Ishikawa (cell line): ENCODE data around the gene HELZ2.

ENCODE experiments used
- CEBPB ChIP-seq: IDR thresholded peaks from 2 replicates; pipeline ENCODE4 v1.6.1; 2012
- CREB1 ChIP-seq: IDR thresholded peaks from 2 replicates; pipeline ENCODE4 v1.6.1; 2012; ENCODE audit warnings: low read depth
- EGR1 ChIP-seq: IDR thresholded peaks from 2 replicates; pipeline ENCODE4 v1.6.1; 2012
- EP300 ChIP-seq: IDR thresholded peaks from 2 replicates; pipeline ENCODE4 v1.6.1; 2012; ENCODE audit warnings: borderline replicate concordance
- FOXM1 ChIP-seq: IDR thresholded peaks from 2 replicates; pipeline ENCODE4 v1.6.1; 2012; ENCODE audit warnings: low read depth, borderline replicate concordance
- NFIC ChIP-seq: IDR thresholded peaks from 2 replicates; pipeline ENCODE4 v1.6.1; 2012
- RAD21 ChIP-seq: IDR thresholded peaks from 2 replicates; pipeline ENCODE4 v1.6.1; 2012; ENCODE audit warnings: low read depth
- TAF1 ChIP-seq: IDR thresholded peaks from 2 replicates; pipeline ENCODE4 v1.6.1; 2012; ENCODE audit warnings: low read depth, mild to moderate bottlenecking
- TCF12 ChIP-seq: IDR thresholded peaks from 2 replicates; pipeline ENCODE4 v1.6.1; 2012; ENCODE audit warnings: low read depth
- TEAD4 ChIP-seq: IDR thresholded peaks from 2 replicates; pipeline ENCODE4 v1.6.1; 2012
- YY1 ChIP-seq: IDR thresholded peaks from 2 replicates; pipeline ENCODE4 v1.6.1; 2012; ENCODE audit warnings: low read depth
- ZBTB7A ChIP-seq: IDR thresholded peaks from 2 replicates; pipeline ENCODE4 v1.6.1; 2012; ENCODE audit warnings: low read depth
- TF ChIP-seq, protein P1 (sequence below): IDR thresholded peaks from 2 replicates; pipeline ENCODE4 v1.6.1; 2012
- TF ChIP-seq, protein P2 (sequence below): IDR thresholded peaks from 2 replicates; pipeline ENCODE4 v1.6.1; 2012
- TF ChIP-seq, protein P3 (sequence below): IDR thresholded peaks from 2 replicates; pipeline ENCODE4 v1.6.1; 2012; ENCODE audit warnings: low read depth, mild to moderate bottlenecking

Gene HELZ2

DNA sequence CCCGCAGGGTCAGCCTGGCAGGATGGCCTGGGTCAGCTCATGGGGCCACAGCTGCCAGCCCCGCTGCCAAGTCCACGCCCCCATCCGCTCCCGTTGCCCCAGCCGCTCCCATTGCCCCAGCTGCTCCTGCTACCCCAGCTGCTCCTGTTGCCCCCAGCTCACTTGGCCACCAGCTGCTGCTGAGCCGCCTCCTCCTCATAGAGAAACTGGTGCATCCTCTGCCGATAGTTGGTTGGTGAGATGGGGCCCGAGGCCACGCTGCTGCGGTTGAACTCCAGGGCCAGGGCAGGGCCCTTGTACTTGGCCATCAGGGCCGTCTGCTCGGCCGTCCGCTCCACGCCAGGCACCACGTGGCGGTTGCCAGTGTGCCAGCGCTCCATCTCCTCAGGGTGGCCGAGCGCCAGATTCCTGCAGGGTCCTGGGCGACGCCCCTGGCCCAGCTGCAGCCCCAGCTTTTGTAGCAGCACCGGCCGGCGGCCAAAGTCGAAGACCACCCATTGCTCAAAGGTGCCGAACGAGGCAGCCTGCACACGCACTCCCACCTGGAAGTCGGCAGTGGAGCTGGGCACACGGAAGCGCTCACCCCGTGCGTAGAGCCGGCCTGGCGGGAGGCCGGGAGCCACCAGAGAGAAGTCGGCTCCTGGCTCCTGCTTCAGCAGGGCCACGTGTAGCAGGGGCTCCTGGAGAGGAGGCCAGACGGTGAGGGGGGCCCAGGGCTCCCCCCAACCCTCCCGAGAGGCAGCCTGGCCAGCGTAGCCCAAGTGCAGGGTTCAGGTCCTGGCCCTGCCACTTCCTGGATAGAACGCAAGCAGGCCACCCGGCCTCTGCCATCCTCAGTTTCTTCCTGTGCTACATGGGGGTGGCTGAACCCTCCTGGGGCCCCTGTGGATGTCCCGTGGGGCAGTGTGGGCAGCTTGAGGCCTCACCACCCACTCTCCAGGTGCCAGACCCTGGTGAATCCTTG, 4.8 kb downstream of the HELZ2 start:
- no peak for TF ChIP-seq ZBTB7A
- no peak for TF ChIP-seq EP300
- TF ChIP-seq EGR1 = no peak
- TF ChIP-seq TEAD4 = no peak
- no peak for TF ChIP-seq NFIC
- no peak for TF ChIP-seq TCF12
- TF ChIP-seq, protein P1, sequence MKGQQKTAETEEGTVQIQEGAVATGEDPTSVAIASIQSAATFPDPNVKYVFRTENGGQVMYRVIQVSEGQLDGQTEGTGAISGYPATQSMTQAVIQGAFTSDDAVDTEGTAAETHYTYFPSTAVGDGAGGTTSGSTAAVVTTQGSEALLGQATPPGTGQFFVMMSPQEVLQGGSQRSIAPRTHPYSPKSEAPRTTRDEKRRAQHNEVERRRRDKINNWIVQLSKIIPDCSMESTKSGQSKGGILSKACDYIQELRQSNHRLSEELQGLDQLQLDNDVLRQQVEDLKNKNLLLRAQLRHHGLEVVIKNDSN = no peak
- no peak for TF ChIP-seq TAF1
- TF ChIP-seq FOXM1 = no peak
- no peak for TF ChIP-seq YY1
- TF ChIP-seq CEBPB = no peak
- TF ChIP-seq RAD21 = no peak
- TF ChIP-seq CREB1 = no peak

DNA sequence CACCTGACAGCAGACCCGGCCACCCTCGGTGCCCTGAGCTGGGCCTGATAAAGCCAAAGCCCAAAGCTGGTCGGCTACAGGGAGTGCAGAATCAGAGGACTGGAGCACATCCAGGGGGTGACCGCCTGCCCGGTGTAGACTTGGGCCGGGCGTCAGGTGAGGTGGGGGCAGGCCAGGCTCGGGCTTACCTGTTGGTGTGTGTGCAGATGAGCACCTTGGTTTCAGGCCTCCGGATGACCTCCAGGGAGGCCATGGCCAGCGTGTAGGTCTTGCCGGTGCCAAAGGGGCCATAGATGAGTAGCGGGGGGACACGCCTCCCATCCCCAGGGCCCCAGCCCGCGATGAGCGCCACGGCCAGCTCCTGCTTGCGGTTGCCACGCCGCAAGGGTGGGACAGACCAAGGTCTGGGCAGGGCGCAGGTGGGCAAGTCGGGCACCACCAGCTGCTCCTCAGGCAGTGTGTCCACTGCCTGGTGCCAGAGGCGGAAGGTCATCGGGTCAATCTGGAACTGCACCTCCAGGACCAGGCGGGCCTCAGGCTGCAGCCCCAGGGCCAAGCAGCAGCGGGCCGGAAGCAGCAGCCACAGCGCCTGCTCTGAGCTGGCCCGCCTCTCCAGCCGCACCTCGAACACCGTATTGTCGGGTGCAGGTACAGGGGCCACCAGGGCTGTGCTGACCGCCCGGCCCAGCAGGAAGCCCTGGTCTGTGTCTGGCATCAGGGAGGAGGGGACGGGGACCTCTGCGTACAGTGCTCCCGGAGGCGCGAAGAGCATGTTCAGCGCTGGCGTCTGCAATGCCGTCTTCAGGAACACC, 5.7 kb downstream of the HELZ2 start:
- TF ChIP-seq, protein P1 = no peak
- no peak for TF ChIP-seq FOXM1

DNA sequence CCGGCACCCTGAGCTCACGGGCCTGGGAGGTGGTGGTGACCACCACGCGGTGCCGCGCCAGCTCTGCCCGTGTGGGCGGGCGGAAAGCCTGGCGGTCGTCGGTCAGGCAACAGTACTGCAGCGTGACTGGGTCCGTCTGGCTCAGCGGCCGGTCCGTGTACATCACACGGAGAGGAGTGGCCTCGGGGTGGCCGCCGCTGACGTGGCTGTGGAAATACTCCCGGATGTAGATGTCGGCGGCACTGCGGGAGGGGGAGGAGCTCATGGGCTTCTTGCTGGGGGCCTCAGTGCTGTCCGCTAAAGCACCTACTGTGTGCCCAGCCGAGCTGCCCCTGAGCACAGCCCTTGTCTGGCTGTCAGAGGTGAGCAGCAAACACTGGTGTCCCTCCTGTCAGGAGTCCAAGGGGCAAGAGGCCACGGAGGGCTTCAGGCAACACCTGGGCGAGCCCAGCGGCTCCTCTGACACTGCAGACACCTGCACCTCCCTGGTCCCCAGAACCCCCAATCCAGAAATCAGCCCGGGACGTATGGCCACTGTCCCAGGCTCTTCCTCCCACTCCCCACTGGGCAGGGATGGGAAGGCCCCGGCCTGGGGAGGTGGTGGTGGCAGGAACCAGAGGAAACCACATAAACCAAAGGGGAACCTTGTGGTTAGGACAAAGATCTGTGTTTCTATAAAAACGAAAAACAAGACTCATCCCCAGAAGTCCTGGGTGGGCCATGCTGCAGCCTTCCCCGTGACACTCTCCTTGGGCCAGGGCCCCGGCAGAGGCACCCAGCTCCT, 6.5 kb downstream of the HELZ2 start:
- TF ChIP-seq CEBPB (no peak), CREB1 (no peak), EP300 (no peak), TCF12 (no peak), FOXM1 (no peak), YY1 (no peak), ZBTB7A (no peak), NFIC (no peak), TEAD4 (no peak), RAD21 (no peak), TAF1 (no peak)
- TF ChIP-seq, protein P1 = no peak
- TF ChIP-seq, protein P2, sequence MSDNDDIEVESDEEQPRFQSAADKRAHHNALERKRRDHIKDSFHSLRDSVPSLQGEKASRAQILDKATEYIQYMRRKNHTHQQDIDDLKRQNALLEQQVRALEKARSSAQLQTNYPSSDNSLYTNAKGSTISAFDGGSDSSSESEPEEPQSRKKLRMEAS = no peak

DNA sequence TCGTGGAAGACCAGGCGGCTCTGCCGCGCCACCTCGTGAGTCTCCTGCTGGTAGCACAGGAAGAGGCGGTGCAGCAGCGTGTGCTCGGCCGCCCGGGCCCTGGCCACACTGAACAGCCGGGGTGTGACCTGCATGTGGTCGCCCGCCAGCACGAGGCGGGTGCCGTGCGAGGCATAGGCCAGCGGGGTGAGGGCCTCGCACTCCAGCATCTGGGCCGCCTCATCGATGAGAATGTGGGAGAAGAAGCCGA, 7.0 kb downstream of the HELZ2 start:
- TF ChIP-seq, protein P3, sequence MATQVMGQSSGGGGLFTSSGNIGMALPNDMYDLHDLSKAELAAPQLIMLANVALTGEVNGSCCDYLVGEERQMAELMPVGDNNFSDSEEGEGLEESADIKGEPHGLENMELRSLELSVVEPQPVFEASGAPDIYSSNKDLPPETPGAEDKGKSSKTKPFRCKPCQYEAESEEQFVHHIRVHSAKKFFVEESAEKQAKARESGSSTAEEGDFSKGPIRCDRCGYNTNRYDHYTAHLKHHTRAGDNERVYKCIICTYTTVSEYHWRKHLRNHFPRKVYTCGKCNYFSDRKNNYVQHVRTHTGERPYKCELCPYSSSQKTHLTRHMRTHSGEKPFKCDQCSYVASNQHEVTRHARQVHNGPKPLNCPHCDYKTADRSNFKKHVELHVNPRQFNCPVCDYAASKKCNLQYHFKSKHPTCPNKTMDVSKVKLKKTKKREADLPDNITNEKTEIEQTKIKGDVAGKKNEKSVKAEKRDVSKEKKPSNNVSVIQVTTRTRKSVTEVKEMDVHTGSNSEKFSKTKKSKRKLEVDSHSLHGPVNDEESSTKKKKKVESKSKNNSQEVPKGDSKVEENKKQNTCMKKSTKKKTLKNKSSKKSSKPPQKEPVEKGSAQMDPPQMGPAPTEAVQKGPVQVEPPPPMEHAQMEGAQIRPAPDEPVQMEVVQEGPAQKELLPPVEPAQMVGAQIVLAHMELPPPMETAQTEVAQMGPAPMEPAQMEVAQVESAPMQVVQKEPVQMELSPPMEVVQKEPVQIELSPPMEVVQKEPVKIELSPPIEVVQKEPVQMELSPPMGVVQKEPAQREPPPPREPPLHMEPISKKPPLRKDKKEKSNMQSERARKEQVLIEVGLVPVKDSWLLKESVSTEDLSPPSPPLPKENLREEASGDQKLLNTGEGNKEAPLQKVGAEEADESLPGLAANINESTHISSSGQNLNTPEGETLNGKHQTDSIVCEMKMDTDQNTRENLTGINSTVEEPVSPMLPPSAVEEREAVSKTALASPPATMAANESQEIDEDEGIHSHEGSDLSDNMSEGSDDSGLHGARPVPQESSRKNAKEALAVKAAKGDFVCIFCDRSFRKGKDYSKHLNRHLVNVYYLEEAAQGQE = no peak
- TF ChIP-seq RAD21 (no peak), CEBPB (no peak), TCF12 (no peak), CREB1 (no peak), EGR1 (no peak), ZBTB7A (no peak), FOXM1 (no peak), EP300 (no peak), NFIC (no peak), TEAD4 (no peak)
- TF ChIP-seq, protein P1 = no peak

DNA sequence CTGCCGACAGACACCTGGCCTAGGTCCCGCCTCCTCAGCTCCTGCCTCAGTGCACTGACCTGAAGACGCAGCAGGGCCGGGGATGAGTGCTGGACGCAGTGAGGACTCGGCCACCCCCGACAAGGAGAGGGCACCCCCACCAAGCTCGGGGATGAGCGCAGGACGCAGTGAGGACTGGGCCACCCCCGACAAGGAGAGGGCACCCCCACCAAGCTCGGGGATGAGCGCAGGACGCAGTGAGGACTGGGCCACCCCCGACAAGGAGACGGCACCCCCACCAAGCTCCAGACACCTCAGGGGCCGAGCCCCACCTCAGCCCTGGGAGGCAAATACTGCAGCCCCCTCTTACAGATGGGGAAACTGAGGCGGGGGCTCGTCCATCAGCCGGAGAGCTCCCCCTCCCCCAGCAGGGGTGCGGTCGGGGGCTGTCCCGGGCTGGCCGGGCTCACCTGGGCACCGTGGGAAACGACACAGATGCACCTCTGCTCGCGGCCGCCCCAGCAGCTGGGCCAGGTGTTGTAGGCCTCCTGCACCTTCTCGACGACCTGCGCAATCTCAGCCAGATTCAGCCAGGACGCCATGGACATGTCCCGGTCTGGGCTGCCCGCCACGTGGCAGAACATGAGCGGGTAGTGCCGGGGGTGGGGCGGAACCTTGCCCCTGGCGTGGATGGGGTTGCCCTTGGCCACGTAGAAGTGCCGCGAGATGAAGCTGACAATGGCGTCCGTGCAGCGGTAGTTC, 7.5 kb downstream of the HELZ2 start:
- TF ChIP-seq, protein P2 = no peak
- TF ChIP-seq ZBTB7A (no peak), CEBPB (no peak), TAF1 (no peak), YY1 (no peak), EP300 (no peak), TCF12 (no peak), TEAD4 (no peak), FOXM1 (no peak), RAD21 (no peak), NFIC (no peak), CREB1 (no peak), EGR1 (no peak)
- TF ChIP-seq, protein P3 = no peak
- TF ChIP-seq, protein P1 = no peak
